Measurements from ENCODE around the gene TMEM9.

- TF ChIP-seq EZH2 (IDR thresholded peaks at IDR 0.05; ENCODE audit: low read depth, low read length, severe bottlenecking) (no peak), JUN (IDR thresholded peaks at IDR 0.05; ENCODE audit: low read depth, low read length) (no peak), RBBP5 (IDR thresholded peaks at IDR 0.05; ENCODE audit: borderline replicate concordance, low read depth, low read length) (no peak), SIX5 (IDR thresholded peaks at IDR 0.05; ENCODE audit: low read depth, low read length) (no peak), POLR2AphosphoS5 (IDR thresholded peaks at IDR 0.05; ENCODE audit: low read depth, low read length) (no peak), POLR2A (IDR thresholded peaks at IDR 0.05; ENCODE audit: control extremely low read depth in 1 of 2, low read depth in 2 of 2, low read length in 2 of 2) (no peak), GABPA (IDR thresholded peaks at IDR 0.05; ENCODE audit: borderline replicate concordance, insufficient read depth, low read length) (no peak), TBP (IDR thresholded peaks at IDR 0.05; ENCODE audit: low read depth, low read length) (no peak)
- TF ChIP-seq, protein P1, sequence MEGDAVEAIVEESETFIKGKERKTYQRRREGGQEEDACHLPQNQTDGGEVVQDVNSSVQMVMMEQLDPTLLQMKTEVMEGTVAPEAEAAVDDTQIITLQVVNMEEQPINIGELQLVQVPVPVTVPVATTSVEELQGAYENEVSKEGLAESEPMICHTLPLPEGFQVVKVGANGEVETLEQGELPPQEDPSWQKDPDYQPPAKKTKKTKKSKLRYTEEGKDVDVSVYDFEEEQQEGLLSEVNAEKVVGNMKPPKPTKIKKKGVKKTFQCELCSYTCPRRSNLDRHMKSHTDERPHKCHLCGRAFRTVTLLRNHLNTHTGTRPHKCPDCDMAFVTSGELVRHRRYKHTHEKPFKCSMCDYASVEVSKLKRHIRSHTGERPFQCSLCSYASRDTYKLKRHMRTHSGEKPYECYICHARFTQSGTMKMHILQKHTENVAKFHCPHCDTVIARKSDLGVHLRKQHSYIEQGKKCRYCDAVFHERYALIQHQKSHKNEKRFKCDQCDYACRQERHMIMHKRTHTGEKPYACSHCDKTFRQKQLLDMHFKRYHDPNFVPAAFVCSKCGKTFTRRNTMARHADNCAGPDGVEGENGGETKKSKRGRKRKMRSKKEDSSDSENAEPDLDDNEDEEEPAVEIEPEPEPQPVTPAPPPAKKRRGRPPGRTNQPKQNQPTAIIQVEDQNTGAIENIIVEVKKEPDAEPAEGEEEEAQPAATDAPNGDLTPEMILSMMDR (IDR thresholded peaks at IDR 0.05; ENCODE audit: control extremely low read depth in 1 of 3, insufficient read depth in 1 of 3, low read depth in 1 of 3, low read length in 3 of 3): no peak
Measured at GRCh38 chr1:201192261-201192788, 38.1 kb upstream of the TMEM9 start.
